HG03025 (cell line): ENCODE data around the gene FHIP1B.

Experiments
- ATAC-seq: cut with Tn5 transposase; IDR thresholded peaks from one replicate; pipeline ENCODE4 v1.9.1; 2021; ENCODE audit warnings: mild to moderate bottlenecking, moderate library complexity; ENCODE audit not compliant: unreplicated experiment, low FRiP score

Gene FHIP1B

GRCh38 chr11:6240781-6241180 lies 6.3 kb upstream of the FHIP1B start:
- ATAC-seq: no peak

- ATAC-seq: no peak
Measured at GRCh38 chr11:6240139-6240538, 5.7 kb upstream of the FHIP1B start.

- ATAC-seq: no peak
Measured at GRCh38 chr11:6238902-6239301, 4.5 kb upstream of the FHIP1B start, which contains the start of gene CNGA4. CNGA4 (plus strand) TSS chr11:6239089; CDS start chr11:6239207, 118 bp downstream.

- ATAC-seq: no peak
Measured at GRCh38 chr11:6237761-6238302, 3.4 kb upstream of the FHIP1B start.

GRCh38 chr11:6237266-6237665 lies 2.8 kb upstream of the FHIP1B start:
- ATAC-seq: no peak

DNA sequence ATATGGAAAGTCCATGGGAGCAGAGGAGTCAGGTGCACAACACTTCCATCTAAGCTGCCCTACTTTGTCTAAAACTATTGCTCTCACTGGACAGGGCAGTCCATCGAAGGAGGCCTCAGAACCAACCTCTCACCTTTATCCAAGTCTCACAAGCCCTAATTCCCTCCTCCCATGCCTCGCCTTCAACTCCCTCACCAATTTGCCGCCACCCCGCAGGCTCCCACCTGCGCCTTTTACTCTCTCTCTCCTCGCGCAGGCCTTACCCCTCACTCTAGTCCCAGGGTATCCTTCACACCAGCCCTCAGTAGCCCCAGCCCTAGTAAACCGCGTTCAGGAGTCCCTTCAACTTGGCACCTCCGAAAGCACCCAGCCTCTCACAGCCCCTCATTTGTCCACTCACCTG lies 451 bp downstream of the FHIP1B start:
- ATAC-seq: no peak

DNA sequence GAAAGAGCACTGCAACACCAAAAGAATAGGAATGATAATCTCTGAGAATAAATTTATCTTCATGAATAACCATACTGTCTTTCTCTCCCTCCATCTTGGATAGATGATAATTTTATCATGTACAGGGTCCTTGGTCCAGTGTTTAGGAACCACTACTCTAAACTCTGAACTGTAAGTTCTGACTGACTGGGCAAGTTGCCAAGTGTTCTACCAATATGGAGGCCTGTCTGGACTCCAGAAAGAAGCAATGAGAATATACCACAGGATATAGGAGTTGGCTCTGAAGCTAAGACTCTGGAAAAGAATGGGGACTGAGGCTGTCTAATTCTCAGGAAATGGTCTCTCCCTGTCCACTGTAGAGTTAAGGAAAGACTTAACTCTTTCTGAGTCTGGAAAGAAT lies 1.5 kb downstream of the FHIP1B start:
- no peak for ATAC-seq

DNA sequence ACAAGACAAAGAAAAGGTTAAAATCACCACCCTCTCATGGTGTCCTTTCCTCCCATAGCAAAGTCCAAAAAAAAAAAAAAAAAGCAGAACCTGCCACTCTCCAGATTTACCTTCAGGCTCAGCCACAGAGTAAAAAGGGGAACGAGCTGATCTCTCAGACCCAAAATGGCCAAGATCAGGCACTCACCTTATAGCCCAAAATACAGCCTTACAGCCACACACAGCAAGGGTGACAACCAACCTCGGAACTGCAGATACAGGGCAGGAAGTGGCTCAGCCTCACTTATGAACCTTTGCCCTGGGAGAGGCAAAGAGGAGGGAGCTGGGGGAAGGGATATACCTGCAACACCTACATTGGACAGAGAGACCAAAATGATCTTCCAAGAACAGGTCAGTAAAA lies 4.5 kb downstream of the FHIP1B start:
- no peak for ATAC-seq

DNA sequence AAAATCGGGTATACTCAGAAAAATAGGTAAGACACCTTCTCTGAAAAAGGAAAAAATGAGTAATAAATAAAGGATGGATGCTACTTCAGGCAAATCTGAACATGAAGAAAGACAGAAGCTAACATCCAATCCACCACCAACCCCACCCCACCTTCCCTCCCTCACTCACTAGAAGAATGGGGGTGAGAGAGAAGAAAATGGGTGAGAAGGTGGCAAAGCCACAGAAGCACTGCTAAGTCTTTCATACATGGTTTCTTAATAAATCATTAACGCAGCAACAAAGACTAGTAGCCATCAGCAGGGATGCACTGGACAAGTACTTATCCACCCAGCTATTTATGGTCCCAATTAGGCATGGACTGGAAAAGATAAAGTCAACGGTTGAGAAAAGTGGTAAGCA lies 5.9 kb downstream of the FHIP1B start:
- ATAC-seq: no peak

DNA sequence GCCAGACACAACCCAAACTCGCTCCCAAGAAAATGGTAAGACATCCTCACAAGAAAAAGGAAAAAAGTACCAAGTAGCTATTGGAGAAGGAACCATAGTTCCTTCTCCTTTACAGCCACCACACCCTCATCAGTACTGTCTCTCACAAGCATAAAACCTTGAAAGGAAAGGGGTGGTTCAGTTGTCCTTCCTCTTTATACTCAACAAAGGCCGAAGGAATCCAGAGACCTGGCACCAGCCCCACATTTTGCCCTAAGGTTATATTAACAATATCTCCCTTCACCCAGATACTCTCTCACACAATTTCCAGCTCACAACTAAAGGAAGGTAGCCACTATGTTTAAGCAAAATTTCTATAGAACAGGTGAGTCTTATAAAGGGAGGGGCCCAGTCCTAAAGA lies 8.5 kb downstream of the FHIP1B start:
- ATAC-seq: no peak

DNA sequence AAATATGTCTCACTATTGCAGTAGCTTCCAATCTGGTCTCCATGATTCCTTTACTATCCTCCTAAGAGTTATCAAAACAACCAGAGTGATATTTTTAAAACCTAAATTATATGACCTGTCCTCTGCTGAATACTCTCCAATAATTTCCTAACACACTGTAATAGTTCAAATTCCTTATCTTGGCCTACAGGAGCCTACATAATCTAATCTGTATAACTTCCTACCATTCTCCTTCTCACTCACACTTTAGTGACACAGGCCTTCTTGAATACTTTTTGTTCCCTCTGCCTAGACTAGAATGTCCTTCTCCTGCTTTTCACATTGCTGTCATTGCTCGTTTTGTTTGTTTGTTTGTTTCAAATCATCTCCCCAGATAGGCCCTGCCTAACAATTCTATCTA lies 9.4 kb downstream of the FHIP1B start:
- ATAC-seq: no peak

DNA sequence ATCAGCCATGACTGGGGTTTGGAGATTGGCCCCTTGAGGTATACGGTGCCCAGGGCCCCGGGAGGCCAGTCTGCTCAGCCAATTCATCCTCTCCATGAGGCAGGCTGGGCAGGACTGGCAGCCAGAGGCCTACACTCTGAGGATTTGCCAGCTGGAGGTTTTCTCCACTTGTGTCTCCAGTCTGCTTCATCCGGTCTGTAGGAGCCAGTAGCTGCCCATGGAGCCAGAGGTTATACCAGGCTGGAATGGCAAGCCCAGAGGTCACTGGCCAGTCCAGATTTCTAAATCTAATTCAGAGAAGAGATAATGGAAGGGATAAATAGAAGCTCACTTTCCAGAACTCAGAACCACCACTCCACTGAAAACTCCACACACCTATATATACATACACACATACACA lies 10.0 kb downstream of the FHIP1B start:
- ATAC-seq: no peak

DNA sequence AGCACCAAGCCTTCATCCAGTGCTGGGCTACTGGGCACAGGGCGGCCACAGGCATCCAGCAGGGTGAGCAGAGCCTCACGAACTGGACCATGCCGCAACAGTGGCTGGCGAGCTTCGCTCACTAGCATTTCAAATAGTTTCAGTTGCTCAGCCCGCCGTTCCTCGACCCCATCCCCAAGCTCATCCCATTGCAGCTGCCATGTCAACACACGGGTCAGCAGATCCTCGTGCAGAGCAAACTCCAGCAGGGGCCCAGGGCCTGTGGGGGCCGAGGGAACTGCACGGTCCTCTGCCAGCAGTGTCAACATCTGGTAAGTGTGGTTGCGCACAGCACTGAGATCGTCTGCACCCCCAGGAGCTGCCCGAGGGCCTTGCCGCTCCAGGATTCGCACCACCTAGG lies 10.6 kb downstream of the FHIP1B start:
- no peak for ATAC-seq

DNA sequence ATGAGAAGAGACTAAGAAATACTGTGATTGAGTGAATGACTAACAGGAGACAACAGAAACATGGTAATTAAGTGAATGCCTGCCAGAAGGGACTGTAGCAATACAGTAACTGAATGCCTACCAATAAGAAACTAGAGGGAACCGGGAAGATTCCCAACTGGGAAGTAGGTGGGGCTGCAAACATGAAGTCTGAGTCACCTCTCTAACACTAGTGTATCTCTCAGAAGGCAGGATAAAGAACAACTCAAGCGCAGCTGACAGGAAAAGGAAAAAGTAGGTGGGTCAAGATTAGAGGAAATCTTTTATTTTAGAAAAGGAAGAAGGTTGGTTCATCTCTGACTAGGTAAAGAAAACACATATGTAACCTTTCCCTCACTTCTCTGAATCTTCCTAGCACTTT lies 15.1 kb downstream of the FHIP1B start:
- ATAC-seq: no peak

DNA sequence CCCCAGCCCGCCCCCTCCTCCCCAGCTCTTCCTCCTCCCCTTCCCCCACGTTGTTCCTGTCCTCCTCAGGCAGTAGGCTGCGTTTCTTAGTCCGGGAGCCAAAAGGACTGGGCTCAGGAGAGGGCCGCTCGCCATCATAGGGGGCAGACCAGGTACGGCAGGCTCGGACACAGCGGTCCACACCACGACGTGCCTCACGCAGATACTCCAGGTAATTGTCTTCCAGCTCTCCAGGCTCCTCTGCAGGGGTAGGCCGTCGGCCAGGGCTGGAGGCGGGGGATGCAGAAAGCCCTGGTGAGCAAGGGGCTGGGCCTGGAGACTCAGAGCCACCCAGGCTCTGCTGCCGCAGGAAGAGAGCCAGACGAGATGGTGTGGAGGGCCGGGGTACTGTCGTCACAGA lies 16.7 kb downstream of the FHIP1B start:
- ATAC-seq: no peak

- ATAC-seq: no peak
Measured at GRCh38 chr11:6216501-6216900, 17.9 kb downstream of the FHIP1B start.

DNA sequence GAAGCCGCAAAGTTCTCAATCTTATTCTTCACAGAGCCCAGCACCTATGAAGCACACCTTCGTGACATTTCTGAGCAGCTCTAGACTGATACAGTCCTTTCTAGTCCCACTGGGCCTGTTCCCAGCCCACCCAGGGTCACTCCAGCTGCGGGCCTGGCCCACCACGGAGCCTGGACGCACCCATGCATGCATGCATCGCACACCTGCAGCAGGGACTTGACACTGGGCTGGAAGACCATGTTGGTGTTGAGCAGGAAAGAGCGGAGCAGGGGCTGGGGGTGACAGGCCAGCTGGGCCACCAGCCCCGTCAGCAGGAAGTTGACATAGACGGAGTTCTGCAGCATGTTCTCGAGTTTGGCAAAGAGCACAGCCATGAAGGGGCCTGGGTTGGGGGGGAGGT lies 19.9 kb downstream of the FHIP1B start:
- ATAC-seq: no peak

DNA sequence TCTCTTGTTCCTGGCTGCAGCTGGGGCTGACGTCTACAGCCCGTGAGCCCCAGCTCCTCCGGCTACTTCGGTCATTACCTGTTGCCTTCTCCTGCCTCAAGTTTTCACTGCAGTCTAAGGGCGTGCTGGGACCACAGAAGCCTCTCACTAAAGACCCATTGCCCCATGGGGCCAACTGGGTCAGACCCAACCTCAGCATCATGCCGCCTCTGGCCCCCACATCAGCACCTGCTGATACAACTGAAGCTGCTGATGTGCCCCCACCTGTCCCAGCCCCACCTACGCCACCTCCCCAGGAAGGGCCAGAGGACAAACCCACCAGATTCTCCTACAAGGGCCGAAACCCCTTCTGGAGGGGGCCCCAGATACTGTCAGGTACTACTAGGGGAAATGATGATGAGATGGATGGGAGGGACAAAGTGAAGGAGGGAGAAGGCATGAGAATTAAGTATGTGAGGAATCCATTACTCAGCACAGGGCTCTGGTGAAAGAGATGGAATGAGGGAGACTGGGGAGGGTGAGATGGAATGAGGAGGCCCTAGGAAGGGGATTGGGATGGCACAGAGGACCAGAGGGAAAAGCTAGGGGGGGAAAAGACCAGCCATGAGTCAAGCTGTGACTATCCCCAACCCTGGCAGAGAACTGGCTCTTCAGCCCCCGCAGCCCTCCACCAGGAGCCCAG lies 24.0 kb downstream of the FHIP1B start:
- no peak for ATAC-seq

GRCh38 chr11:6209801-6210200 lies 24.6 kb downstream of the FHIP1B start:
- ATAC-seq: no peak

DNA sequence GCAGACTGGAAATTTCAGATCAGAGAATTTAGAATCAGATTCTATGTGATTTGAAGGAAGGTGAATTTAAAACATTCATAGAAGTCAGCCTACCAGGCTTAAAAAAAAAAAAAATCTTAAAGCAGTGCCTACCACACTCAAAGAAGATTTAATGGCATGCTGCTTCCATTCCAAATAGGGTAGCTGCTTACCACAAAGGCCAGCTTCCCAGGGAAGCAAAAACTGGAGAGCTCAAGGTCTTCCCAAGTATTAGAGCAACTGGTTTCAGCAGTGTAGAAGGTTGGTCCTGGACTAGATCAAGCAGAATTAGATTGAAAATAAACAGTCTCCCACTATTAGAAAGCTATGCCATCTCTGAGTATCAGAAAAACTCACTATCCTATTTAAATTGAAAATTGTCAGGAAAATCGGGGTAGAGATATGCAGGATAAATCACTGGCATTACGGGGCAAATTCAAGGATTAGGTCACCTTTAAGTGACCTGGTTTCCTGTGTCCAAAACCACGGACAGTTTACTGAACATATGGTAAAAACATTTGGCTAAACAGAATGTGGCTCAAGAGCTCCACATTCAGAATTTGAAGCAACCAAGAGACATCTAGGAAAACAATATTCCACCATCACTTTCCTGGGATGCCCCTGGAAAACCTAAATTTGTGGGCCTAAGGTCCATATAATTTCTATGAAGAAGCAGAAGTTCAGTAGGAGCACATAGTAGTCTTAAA lies 27.8 kb downstream of the FHIP1B start:
- no peak for ATAC-seq

DNA sequence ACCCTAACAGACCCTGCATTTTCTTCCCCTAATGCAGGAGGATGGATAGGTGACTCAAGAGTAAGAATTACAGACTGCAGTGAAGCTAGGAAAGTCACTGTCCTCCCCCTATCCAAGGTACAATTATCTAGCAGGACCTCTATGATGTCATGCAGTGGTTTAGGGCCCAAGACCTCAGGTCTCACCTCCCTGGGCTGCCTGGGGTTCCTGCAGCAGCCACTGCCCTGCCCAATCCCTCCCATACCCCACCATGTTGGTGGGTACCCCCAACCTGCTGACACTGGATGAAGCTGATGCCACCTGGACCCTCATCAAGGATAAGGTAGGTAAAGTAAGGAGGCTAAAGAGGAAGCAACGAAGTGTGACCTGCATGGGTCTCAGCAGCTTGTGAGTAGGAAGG lies 29.1 kb downstream of the FHIP1B start, which contains the start of gene C11orf42:
Gene C11orf42, plus strand, starts transcription at position 192 of the 400 bp plus-strand sequence. Its CDS starts 59 bp downstream, at position 251.
- ATAC-seq: no peak

- ATAC-seq: no peak
Measured at GRCh38 chr11:6204706-6205105, 29.7 kb downstream of the FHIP1B start.
